MM.1S (cell line): ENCODE measurements around the gene LOXL1.
"Not testable (repeated sequence)": the region's sequence is repeated elsewhere in the genome, so short reads cannot be mapped to it uniquely, and the experiment has no call there.

Experiments
- EZH2 ChIP-seq: fragments of 300-600 bp; sonication (generic); optimal IDR thresholded peaks from 2 replicates; pipeline ENCODE3; 2017; ENCODE audit warnings: low read depth, mild to moderate bottlenecking, antibody characterized with exemption, low read length, mixed read lengths
- TF ChIP-seq, protein P1 (sequence below): fragments of 300-600 bp; sonication (generic); IDR thresholded peaks from 2 replicates; pipeline ENCODE4 v1.5.1; 2016; ENCODE audit warnings: antibody characterized with exemption, low read length, mixed read lengths

DNA sequence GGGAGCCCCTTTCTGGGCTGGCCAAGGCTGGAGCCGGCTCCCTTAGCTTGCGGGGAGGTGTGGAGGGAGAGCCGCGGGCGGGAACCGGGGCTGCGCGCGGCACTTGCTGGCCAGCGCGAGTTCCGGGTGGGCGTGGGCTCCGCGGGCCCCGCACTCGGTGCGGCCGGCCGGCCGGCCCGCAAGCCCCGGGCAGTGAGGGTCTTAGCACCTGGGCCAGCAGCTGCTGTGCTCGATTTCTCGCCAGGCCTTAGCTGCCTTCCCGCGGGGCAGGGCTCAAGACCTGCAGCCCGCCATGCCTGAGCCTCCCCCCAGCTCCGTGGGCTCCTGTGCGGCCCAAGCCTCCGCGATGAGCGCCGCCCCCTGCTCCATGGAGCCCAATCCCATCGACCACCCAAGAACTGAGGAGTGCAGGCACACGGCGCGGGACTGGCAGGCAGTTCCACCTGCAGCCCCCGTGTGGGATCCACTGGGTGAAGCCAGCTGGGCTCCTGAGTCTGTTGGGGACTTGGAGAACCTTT is 47.5 kb downstream of the LOXL1 start:
- TF ChIP-seq, protein P1, sequence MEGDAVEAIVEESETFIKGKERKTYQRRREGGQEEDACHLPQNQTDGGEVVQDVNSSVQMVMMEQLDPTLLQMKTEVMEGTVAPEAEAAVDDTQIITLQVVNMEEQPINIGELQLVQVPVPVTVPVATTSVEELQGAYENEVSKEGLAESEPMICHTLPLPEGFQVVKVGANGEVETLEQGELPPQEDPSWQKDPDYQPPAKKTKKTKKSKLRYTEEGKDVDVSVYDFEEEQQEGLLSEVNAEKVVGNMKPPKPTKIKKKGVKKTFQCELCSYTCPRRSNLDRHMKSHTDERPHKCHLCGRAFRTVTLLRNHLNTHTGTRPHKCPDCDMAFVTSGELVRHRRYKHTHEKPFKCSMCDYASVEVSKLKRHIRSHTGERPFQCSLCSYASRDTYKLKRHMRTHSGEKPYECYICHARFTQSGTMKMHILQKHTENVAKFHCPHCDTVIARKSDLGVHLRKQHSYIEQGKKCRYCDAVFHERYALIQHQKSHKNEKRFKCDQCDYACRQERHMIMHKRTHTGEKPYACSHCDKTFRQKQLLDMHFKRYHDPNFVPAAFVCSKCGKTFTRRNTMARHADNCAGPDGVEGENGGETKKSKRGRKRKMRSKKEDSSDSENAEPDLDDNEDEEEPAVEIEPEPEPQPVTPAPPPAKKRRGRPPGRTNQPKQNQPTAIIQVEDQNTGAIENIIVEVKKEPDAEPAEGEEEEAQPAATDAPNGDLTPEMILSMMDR = not testable (repeated sequence)
- TF ChIP-seq EZH2 = not testable (repeated sequence)
